ENCODE measurements around the gene OR10C1. TPM values are rescaled to one million over a fixed set of nuclear protein-coding genes. Genes with fewer than 3 reads are reported as not detected.

Gene OR10C1
- total and polyA plus RNA-seq, 10 of the 15 experiments (the other 5 are each of a cell fraction or from before 2014, with no cell fraction given), result not detected

DNA sequence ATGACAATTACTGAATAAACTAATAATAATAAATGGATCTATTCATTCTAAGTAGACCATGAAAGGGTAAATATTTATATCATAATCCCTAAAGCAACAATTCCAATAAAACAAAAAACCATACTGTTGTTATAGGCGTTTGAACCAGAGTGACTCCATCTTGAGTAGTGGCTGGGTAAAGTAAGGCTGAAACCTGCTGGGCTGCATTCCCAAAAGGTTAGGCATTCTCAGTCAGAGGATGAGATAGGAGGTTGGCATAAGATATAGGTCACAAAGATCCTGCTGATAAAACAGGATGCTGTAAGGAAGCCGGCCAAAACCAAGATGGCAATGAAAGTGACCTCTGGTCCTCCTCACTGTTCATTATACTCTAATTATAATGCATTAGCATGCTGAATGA, 26.2 kb downstream of the OR10C1 start:
- Histone ChIP-seq H3K9me3 (replicated peaks; ENCODE audit: control insufficient read depth, insufficient read depth, low read length) (no peaks in the 10 kb centered on the region), H3K4me2 (ENCODE audit: control insufficient read depth, insufficient read depth) (no peak overlapping the region), H4K20me1 (ENCODE audit: control insufficient read depth, insufficient read depth) (no peaks in the 10 kb centered on the region), H3K79me2 (ENCODE audit: control insufficient read depth, insufficient read depth, low read length) (no peaks in the 10 kb centered on the region), H3K27me3 (replicated peaks in 1 of 2; ENCODE audit: control insufficient read depth in 2 of 2, insufficient read depth in 2 of 2, low read length in 1 of 2) (no peaks in the 10 kb centered on the region), H3K4me1 (ENCODE audit: control insufficient read depth, insufficient read depth, low read length) (no peaks in the 10 kb centered on the region), H3K9ac (ENCODE audit: control insufficient read depth, insufficient read depth, low read length) (no peak overlapping the region), H2AFZ (ENCODE audit: control insufficient read depth, low read depth, low read length) (no peak overlapping the region), H3K4me3 (no peak overlapping the region), H3K27ac (ENCODE audit: control insufficient read depth, insufficient read depth) (no peak overlapping the region), H3K36me3 (ENCODE audit: control insufficient read depth in 2 of 2, insufficient read depth in 2 of 2, low read length in 1 of 2) (no peaks in the 10 kb centered on the region)
- TF ChIP-seq CHD4 (IDR thresholded peaks at IDR 0.05) (no peak), TCF7 (IDR thresholded peaks at IDR 0.05; ENCODE audit: borderline replicate concordance) (no peak), JUNB (IDR thresholded peaks at IDR 0.05) (no peak), SIX5 (IDR thresholded peaks at IDR 0.05; ENCODE audit: low read depth, low read length, severe bottlenecking) (no peak), ZBED1 (IDR thresholded peaks at IDR 0.05; ENCODE audit: borderline replicate concordance) (no peak)
- TF ChIP-seq, protein P1, sequence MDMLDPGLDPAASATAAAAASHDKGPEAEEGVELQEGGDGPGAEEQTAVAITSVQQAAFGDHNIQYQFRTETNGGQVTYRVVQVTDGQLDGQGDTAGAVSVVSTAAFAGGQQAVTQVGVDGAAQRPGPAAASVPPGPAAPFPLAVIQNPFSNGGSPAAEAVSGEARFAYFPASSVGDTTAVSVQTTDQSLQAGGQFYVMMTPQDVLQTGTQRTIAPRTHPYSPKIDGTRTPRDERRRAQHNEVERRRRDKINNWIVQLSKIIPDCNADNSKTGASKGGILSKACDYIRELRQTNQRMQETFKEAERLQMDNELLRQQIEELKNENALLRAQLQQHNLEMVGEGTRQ (IDR thresholded peaks at IDR 0.05; ENCODE audit: borderline replicate concordance, low read depth, low read length), result no peak
- ChIA-PET SMC1A (ENCODE audit: uncharacterized antibody, unreplicated experiment) (no interaction called here), RAD21 (ENCODE audit: unreplicated experiment) (no interaction called here), CTCF (no interaction called here), POLR2A (no interaction called here)
- no TSS peak for BruUV-seq (replicated peaks)
- 32% methylated on average over 2 of the region's 2 CpGs for WGBS (ENCODE audit: insufficient coverage, insufficient replicate concordance, low lambda C conversion rate, missing lambda C conversion rate)
- intact Hi-C loops (cut with micrococcal nuclease; ENCODE audit: unreplicated experiment), result no loop called here
- DNase-seq (ENCODE audit: low read depth, low spot score) (no peak), FAIRE-seq (no peak), ATAC-seq (no peak)
- in situ Hi-C loops (cut with MboI), result no loop called here

DNA sequence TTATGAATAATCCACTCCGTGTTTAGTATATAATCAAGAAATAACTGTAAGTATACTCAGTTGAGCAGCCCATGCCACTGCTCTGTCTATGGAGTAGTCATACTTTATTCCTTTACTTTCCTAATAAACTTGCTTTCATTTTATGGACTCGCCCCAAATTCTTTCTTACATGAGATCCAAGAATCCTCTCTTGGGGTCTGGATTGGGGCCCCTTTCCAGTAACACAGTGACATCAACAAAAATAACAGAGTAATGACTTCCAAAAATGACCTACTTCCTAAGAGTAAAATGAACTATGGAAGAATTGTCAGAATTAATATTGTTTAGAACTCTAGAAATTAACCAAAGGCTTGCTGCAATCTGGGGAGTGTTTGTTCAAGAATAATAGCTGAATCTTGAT, 26.7 kb downstream of the OR10C1 start:
- FAIRE-seq, result no peak
- TF ChIP-seq HDGF (IDR thresholded peaks at IDR 0.05), result no peak
- TF ChIP-seq NR2C1 (IDR thresholded peaks at IDR 0.05), result no peak
- TF ChIP-seq HDAC2 (IDR thresholded peaks at IDR 0.05), result no peak
- TF ChIP-seq SIN3A (IDR thresholded peaks at IDR 0.05; ENCODE audit: low read depth, low read length), result no peak
- TF ChIP-seq FOS (IDR thresholded peaks at IDR 0.05; ENCODE audit: borderline replicate concordance, extremely low read depth, insufficient read length), result no peak
- no peak for TF ChIP-seq CHD1 (IDR thresholded peaks at IDR 0.05; ENCODE audit: low read depth, low read length)
- TF ChIP-seq RB1 (IDR thresholded peaks at IDR 0.05; ENCODE audit: borderline replicate concordance), result no peak
- TF ChIP-seq SPI1 (IDR thresholded peaks at IDR 0.05; ENCODE audit: borderline replicate concordance, insufficient read depth, low read depth, low read length), result no peak
- TF ChIP-seq, protein P2, sequence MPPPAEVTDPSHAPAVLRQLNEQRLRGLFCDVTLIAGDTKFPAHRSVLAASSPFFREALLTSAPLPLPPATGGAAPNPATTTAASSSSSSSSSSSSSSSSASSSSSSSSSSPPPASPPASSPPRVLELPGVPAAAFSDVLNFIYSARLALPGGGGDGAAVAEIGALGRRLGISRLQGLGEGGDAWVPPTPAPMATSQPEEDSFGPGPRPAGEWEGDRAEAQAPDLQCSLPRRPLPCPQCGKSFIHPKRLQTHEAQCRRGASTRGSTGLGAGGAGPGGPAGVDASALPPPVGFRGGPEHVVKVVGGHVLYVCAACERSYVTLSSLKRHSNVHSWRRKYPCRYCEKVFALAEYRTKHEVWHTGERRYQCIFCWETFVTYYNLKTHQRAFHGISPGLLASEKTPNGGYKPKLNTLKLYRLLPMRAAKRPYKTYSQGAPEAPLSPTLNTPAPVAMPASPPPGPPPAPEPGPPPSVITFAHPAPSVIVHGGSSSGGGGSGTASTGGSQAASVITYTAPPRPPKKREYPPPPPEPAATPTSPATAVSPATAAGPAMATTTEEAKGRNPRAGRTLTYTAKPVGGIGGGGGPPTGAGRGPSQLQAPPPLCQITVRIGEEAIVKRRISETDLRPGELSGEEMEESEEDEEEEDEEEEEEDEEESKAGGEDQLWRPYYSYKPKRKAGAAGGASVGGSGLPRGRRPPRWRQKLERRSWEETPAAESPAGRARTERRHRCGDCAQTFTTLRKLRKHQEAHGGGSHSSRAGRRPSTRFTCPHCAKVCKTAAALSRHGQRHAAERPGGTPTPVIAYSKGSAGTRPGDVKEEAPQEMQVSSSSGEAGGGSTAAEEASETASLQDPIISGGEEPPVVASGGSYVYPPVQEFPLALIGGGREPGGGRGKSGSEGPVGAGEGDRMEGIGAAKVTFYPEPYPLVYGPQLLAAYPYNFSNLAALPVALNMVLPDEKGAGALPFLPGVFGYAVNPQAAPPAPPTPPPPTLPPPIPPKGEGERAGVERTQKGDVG (CRISPR knock-in tag; IDR thresholded peaks at IDR 0.05), result no peak
- no peak for TF ChIP-seq JUND (IDR thresholded peaks at IDR 0.05; ENCODE audit: low read depth, low read length)
- TF ChIP-seq NR2F1 (conservative IDR thresholded peaks at IDR 0.05), result no peak

More for the DNA sequence above, 26.7 kb downstream of the OR10C1 start:
- ATAC-seq (no peak), DNase-seq (ENCODE audit: low read depth, low spot score) (no peak)
- BruUV-seq (replicated peaks), result no TSS peak
- Histone ChIP-seq H3K27me3 (replicated peaks in 1 of 2; ENCODE audit: control insufficient read depth in 2 of 2, insufficient read depth in 2 of 2, low read length in 1 of 2) (no peaks in the 10 kb centered on the region), H3K9ac (ENCODE audit: control insufficient read depth, insufficient read depth, low read length) (no peak overlapping the region), H3K4me3 (no peak overlapping the region), H3K4me1 (ENCODE audit: control insufficient read depth, insufficient read depth, low read length) (no peaks in the 10 kb centered on the region), H3K9me3 (replicated peaks; ENCODE audit: control insufficient read depth, insufficient read depth, low read length) (no peaks in the 10 kb centered on the region), H3K27ac (ENCODE audit: control insufficient read depth, insufficient read depth) (no peak overlapping the region), H3K79me2 (ENCODE audit: control insufficient read depth, insufficient read depth, low read length) (no peaks in the 10 kb centered on the region), H2AFZ (ENCODE audit: control insufficient read depth, low read depth, low read length) (no peak overlapping the region), H3K4me2 (ENCODE audit: control insufficient read depth, insufficient read depth) (no peak overlapping the region), H4K20me1 (ENCODE audit: control insufficient read depth, insufficient read depth) (no peaks in the 10 kb centered on the region), H3K36me3 (ENCODE audit: control insufficient read depth in 2 of 2, insufficient read depth in 2 of 2, low read length in 1 of 2) (no peaks in the 10 kb centered on the region)
- 5% methylated on average over 2 of the region's 2 CpGs for WGBS (ENCODE audit: insufficient coverage, insufficient replicate concordance, low lambda C conversion rate, missing lambda C conversion rate)
- RAD21 ChIA-PET (ENCODE audit: unreplicated experiment), result no interaction called here
- POLR2A ChIA-PET, result no interaction called here
- SMC1A ChIA-PET (ENCODE audit: uncharacterized antibody, unreplicated experiment), result interaction anchor here (1.4 kb wide), 1 partner anchor 11 kb away, joined by 5 read pairs; no protein-coding TSS in a partner anchor
- CTCF ChIA-PET, result no interaction called here
- intact Hi-C loops (cut with micrococcal nuclease; ENCODE audit: unreplicated experiment), result no loop called here
- in situ Hi-C loops (cut with MboI), result no loop called here
